Measurements from ENCODE around the gene ARHGEF28. TPM values are rescaled to one million over a fixed set of nuclear protein-coding genes. Genes with fewer than 3 reads are reported as not detected.

Gene ARHGEF28
- total RNA-seq, 4 donors from 2014 or later = 16.9 to 29.7 (median 25.7) TPM

- 79 to 88% methylated on average over 2 to 4 of the region's 4 CpGs for WGBS, 2 donors (ENCODE audit: low coverage in 1 of 2)
- Histone ChIP-seq H3K4me1 (no peaks in the 10 kb centered on the region), H3K9me3 (no peaks in the 10 kb centered on the region), H3K27me3 (no peaks in the 10 kb centered on the region), H3K27ac (no peak overlapping the region), H3K36me3 (peaks cover 0 to 28% of the 10 kb centered on the region in 2 donors), H3K4me3 (no peak overlapping the region)
- no peak for ATAC-seq
- TF ChIP-seq CTCF (IDR thresholded peaks at IDR 0.05) (no peak), POLR2A (IDR thresholded peaks at IDR 0.05) (no peak), POLR2AphosphoS5 (IDR thresholded peaks at IDR 0.05) (no peak), EP300 (IDR thresholded peaks at IDR 0.05) (no peak)
Measured at GRCh38 chr5:73858054-73858453, 232.1 kb downstream of the ARHGEF28 start.

- no peak for ATAC-seq
- H3K4me1 ChIP-seq = no peaks in the 10 kb centered on the region
- H3K4me3 ChIP-seq = no peak overlapping the region
- no peaks in the 10 kb centered on the region for H3K27me3 ChIP-seq
- H3K9me3 ChIP-seq = no peaks in the 10 kb centered on the region
- WGBS, 2 donors (ENCODE audit: low coverage in 1 of 2) = 80 to 93% methylated on average over 2 to 3 of the region's 3 CpGs
- no peak for TF ChIP-seq CTCF (IDR thresholded peaks at IDR 0.05)
- no peak for TF ChIP-seq POLR2A (IDR thresholded peaks at IDR 0.05)
- TF ChIP-seq EP300 (IDR thresholded peaks at IDR 0.05) = no peak
- TF ChIP-seq POLR2AphosphoS5 (IDR thresholded peaks at IDR 0.05) = no peak
- H3K36me3 ChIP-seq = peaks cover 0 to 28% of the 10 kb centered on the region in 2 donors
- no peak overlapping the region for H3K27ac ChIP-seq
Measured at GRCh38 chr5:73858776-73859175, 232.8 kb downstream of the ARHGEF28 start.

GRCh38 chr5:73859696-73860095, 233.7 kb downstream of the ARHGEF28 start:
- no peak for ATAC-seq
- TF ChIP-seq CTCF (IDR thresholded peaks at IDR 0.05) (no peak), POLR2A (IDR thresholded peaks at IDR 0.05) (no peak), POLR2AphosphoS5 (IDR thresholded peaks at IDR 0.05) (no peak)

GRCh38 chr5:73861313-73861988, 235.5 kb downstream of the ARHGEF28 start:
- no peaks in the 10 kb centered on the region for H3K4me1 ChIP-seq
- peaks cover 0 to 28% of the 10 kb centered on the region in 2 donors for H3K36me3 ChIP-seq
- ATAC-seq = no peak
- H3K27me3 ChIP-seq = no peaks in the 10 kb centered on the region
- H3K9me3 ChIP-seq = no peaks in the 10 kb centered on the region
- no peak for TF ChIP-seq CTCF (IDR thresholded peaks at IDR 0.05)
- TF ChIP-seq POLR2A (IDR thresholded peaks at IDR 0.05) = no peak
- TF ChIP-seq EP300 (IDR thresholded peaks at IDR 0.05) = no peak
- TF ChIP-seq POLR2AphosphoS5 (IDR thresholded peaks at IDR 0.05) = no peak
- no peak overlapping the region for H3K27ac ChIP-seq
- WGBS, 2 donors (ENCODE audit: low coverage in 1 of 2) = 90 to 91% methylated on average over 4 of the region's 4 CpGs
- H3K4me3 ChIP-seq = no peak overlapping the region

More at GRCh38 chr5:73859696-73860095, 233.7 kb downstream of the ARHGEF28 start:
- H3K4me3 ChIP-seq = no peak overlapping the region
- H3K27ac ChIP-seq = no peak overlapping the region
- no peaks in the 10 kb centered on the region for H3K9me3 ChIP-seq
- peaks cover 0 to 28% of the 10 kb centered on the region in 2 donors for H3K36me3 ChIP-seq
- no peaks in the 10 kb centered on the region for H3K4me1 ChIP-seq
- H3K27me3 ChIP-seq = no peaks in the 10 kb centered on the region
- 80 to 83% methylated on average over 3 to 5 of the region's 5 CpGs for WGBS, 2 donors (ENCODE audit: low coverage in 1 of 2)

GRCh38 chr5:73862796-73863195, 236.8 kb downstream of the ARHGEF28 start:
- no peak for ATAC-seq
- no peaks in the 10 kb centered on the region for H3K27me3 ChIP-seq
- no peak for TF ChIP-seq CTCF (IDR thresholded peaks at IDR 0.05)
- TF ChIP-seq POLR2AphosphoS5 (IDR thresholded peaks at IDR 0.05) = no peak
- no peak for TF ChIP-seq EP300 (IDR thresholded peaks at IDR 0.05)
- TF ChIP-seq POLR2A (IDR thresholded peaks at IDR 0.05) = no peak
- no peaks in the 10 kb centered on the region for H3K9me3 ChIP-seq
- no peak overlapping the region for H3K27ac ChIP-seq
- no peaks in the 10 kb centered on the region for H3K4me1 ChIP-seq
- no peak overlapping the region for H3K4me3 ChIP-seq
- peaks cover 0 to 30% of the 10 kb centered on the region in 2 donors for H3K36me3 ChIP-seq
